GM18498 (cell line): ENCODE data around the gene C6orf132.

Experiments
- ATAC-seq: cut with Tn5 transposase; IDR thresholded peaks from one replicate; pipeline ENCODE4 v1.9.1; 2021; ENCODE audit warnings: mild to moderate bottlenecking, moderate library complexity; ENCODE audit not compliant: unreplicated experiment

The C6orf132 gene

DNA sequence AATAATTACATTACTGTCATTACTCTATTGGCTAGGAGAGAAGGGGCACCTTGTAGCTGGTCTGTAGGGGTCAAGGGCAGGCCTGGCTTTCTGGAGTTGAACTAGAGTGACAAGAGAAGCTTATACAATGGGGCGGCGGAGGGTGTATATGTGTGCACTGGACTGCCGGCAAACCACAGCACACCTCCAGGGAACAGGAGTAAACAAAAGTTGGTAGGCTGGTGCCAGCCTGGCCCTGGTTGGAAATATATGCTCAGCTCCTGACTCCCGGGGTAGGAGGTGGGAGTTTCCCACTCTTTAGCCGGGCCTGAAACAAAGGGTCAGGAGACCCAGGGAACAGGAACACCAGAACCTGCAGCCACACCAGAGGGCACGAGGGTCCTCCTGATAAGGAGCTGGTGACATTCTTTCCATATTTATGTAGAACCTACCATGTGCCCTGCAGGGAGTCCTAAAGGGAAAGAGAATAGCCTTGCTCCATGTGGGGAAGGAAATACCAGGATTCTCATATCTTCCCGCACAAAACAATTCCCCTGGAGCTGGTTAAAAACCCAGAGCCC is 5.1 kb downstream of the C6orf132 start:
- ATAC-seq = no peak

DNA sequence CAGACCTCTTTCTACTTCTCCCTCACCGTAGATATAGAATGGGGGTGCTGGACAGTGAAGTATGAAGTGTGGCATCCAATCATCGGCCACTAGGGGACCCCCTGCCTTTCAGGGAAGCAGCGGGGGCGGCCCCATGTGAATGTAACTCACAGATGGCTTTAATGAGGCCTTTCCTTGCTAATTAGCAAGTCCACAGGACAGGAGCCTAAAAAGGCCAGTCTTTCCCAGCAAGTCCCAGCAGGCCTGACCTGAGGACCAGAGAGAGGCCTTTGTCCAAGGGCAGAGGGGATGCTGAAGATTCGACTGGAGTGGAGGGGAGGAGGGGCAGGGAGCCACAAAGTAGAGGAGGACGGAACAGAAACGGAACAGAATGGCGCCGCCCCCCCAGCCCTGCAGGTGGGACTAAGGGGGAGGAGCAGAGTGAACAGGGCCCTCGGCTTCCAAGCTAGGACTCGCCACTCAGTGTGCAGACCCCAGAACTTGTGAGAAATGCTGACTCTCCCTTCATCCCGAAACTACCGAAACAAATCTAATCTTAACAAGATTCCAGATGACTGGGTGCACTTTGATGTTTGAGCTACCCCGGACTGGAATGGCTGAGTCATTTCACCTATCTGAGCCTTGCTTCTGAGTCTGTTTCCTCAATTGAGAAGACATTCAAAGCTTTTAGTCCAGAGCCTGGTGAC is 5.8 kb downstream of the C6orf132 start:
- no peak for ATAC-seq

GRCh38 chr6:42135722-42136121 is 6.7 kb downstream of the C6orf132 start:
- ATAC-seq = no peak

DNA sequence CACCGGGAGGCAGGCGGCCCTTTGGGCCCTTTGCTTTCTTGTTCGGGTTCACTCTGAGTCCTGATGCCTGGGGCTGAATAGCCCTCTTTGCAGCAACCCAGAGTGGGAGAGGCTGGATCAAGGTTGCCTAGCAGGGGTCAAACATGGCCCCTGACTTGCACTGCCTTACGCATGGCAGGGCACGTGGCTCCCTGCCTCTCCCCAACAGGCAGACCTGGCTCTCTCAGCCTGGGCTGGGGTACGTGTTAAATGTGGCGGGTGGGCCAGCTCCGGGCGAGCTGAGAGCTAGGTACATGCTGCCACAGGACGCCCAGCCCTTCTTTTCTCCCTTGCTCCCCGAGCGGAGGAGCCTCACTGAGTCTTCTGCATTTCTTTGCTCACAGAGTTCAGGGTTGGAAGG is 7.3 kb downstream of the C6orf132 start:
- no peak for ATAC-seq

DNA sequence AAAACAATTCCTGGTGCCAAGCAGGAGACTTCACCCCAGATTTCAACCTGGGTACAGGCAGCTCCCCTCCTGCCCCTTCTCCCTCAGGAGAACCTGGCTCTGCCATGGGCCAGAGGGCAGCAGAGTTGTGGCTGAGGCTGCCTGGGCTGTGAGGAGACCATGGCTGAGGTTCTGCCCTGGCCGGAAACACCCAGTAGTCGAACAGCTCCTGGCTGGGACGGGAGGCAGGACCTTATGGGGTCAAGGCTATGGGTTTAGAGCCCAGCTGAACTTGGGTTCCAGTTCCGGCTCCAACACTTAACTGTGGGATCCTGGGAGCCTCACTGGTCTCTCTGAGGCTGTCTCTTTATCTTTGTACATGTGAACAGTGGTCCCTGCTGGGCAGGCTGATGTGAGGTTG is 8.5 kb downstream of the C6orf132 start:
- no peak for ATAC-seq

DNA sequence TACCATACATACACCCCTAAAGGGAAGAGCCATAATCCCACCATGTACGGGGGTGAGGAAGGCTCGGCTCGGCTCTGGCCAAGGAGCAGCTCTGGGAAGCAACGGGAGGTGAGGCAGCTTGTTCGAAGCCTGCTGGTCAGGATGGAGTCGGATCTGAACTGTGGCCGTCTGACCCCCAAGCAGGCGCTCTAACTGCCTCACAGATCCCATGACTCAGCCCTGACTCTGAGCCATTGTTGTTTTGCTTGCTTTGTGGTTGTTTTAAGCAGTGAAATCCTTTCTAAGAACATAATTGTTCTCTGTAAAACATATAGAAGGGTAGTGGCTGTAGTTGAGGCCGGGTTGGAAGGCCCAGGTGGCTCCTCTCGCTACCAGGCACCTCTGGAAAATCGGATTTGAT is 10.9 kb downstream of the C6orf132 start:
- no peak for ATAC-seq

DNA sequence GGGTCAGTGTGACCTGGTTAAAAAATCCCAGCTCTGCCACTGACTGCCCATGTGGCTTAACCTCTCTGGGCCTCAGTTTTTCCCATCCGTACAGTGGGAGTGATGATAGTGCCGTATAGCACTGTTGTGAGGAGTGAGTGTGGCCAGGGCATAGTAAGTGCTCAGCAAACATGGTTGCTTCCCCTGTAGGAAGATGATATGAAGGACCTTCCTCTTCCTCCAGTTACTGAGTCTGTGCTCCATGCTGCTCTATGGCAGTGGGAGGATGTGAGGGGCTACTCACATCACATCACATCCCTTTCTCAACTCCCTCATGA is 13.1 kb downstream of the C6orf132 start:
- no peak for ATAC-seq

DNA sequence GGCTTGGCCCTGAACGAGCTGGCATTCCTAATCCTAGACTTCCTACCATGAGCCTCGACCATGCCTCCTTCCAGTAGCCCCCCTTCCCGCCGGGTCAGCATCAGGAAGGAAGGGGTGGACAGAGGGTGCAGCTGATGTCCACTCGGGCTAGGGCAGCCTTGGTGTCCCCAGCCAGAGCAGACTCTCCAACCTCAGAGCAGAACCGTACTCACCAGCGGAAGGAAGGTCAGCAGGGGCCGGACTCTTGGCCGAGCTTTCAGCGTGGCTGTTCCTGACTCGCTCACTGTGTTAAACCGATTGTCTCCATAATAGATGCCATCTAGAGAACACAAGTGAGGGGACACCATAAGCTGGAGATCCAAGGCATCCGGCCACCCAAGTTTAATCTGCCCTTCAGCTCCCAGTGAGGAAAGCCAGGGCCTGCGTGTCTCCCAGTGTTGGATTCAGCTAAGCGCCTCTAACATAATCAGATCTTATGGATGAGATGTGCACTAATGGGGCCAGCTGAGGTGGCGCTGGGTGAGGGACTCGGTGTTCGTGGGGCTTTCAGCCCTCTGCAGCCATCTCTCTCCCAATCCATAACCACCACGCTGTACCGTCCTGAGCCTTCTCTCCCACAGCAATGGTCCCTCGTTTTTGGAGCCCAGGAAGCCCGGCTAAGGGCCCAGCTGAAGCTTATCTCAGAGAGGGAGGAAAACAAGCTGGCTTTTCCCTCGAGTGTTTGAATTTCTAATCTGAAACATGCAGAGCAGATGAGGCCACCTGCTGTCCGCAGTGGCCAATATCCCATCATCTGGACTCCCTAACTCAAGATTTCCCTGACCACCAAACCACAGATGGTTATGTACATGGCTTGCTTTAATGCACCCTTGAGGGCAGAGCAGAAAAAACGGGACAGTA is 13.7 kb downstream of the C6orf132 start:
- no peak for ATAC-seq

GRCh38 chr6:42125663-42126062 is 16.8 kb downstream of the C6orf132 start:
- no peak for ATAC-seq

- no peak for ATAC-seq
These were observed 17.2 kb downstream of the C6orf132 start for GRCh38 chr6:42125231-42125630.

DNA sequence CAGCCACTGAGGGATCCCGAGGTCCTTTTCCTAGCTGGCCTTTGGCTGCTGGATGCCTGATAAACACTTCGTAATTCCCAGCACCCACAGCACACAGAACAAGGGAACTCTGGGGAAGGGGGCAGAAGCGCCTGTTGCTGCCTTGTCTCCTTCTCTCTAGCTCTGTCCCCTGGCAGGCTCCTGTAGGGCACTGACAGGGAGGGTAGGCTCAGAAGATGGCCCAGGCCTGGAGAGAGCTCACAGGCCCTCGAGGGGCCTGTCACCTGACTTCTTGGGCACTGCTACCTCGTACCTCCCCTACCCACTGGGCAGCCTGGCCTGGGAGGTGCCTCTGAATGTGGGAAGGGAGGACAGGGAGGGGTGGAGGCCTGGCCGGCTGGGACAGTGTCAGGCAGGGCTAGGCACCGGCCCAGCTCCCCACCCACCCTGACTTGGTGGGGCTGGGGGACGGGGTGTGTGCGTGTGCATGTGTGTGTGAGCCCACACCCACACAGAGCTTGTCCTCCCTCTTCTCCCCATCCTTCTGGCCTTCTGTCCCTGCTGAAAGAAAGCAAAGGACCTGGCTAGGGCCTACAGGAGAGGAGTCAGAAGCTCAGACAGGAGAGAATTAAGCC is 18.1 kb downstream of the C6orf132 start:
- ATAC-seq = no peak

GRCh38 chr6:42123379-42124103 is 18.9 kb downstream of the C6orf132 start:
- ATAC-seq = no peak

DNA sequence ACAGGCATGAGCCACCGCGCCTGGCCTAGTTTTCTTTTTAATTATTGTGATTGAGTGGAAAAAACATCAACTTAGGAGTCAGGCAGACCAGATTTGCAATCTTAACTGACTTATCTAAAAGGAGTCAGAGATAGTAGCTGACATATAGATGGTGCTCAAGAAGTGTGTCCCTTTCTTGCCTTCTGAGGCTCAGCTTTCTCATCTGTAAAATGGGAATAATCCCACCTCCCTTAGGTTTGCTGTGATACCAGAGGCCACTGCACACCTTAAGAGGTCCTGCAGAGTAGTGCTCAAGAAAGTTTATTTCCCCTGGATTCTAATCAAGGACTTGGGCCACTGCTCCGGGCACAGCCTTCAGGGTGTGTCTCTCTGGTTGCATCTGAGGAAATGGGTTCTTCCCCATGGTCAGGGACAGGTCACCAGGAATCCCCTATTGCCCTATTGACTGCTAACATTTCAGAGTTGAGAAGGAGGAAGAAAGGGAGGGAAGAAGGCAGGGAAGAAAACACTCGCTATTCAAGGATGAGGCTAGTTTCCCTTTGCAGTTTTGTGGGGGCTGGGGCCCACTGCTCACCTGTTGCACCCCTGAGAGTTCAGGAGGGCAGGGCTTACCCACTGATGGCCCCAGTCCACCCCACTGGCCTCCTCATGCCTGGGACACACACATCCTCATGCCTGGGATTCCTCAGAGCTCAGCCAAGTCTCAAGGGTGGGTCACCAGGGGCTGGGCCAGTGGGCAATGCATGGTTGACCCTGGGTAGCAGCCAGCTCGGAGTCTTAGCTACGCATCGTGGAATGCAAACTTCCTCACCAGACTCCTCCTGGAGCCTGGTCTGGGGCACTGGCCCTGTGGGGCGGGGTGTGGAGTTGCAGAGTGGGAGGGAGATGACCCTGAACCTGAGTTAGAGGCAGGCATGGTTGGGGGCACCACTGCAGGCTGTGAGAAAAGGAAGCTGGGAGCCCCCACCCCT is 21.2 kb downstream of the C6orf132 start:
- no peak for ATAC-seq

- ATAC-seq = no peak
These were observed 24.0 kb downstream of the C6orf132 start for GRCh38 chr6:42118162-42119001.

- ATAC-seq = no peak
These were observed 24.6 kb downstream of the C6orf132 start for GRCh38 chr6:42117843-42118161.

DNA sequence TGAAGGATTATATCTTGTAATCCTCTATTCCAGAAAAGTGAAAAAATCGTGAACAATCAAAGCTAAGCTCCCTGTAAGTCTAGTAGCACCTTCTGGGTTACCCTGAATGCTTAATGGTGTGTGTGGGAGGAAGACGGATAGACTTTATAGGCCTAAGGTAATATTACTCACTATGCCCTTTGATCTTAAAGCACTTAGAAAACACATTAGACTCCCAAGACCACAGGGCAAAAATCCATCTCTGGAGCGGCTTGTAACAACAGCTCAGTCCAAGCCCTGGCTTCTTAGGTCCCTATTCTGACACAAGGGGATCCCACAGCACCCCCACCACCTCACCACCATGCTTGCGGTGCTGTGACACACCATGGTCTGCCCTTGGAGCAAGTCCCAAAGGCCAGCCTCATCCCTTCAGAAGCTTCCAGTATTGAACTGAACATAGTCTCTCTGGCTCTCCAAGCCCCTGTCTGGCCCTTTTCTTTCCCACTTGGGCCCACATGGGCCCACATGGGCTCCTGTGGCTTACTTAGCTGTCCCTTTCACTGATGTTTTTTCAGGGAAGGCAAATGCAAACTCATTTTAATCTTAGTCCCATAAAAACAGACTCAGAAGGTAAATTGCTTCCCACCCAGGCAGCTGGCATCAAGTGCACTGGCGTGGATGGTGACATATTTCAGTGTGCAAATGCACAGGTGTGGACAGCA is 28.3 kb downstream of the C6orf132 start:
- ATAC-seq = no peak

DNA sequence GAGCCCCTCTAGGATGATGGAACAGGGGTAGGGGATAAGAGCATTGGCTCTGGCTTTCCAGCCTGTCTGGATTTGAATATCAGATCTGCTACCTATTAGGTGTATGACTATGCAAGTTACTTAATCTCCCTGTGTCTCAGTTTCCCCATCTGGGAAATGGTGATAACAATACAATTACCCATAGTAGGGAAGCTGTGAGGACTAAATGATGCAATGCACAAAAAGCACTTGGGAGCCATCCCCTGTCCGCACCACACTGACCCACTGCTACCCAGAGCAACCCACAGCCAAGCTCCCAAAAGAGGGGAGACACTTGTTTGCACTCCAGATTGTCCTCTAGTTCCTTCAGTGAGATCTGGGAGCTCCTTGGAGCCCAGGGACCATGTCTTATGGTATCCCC is 30.1 kb downstream of the C6orf132 start:
- no peak for ATAC-seq

DNA sequence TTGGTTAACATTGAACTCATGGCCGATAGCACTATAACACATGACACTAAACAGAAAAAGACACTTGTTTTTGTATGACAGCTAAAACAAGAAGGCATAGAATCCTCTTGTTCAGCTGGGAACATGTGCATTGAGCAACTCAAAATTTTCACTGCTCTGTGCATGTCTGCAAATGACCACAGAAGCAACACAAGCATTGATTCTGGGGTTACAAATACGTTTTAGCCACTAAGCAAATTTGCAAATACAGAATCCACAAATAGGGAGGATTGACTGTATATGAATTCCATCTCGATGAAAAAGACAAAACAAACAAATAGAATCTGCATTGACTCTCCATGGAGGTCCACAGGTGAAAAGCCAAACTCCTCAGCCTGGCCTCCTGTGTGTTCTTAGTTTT is 31.7 kb downstream of the C6orf132 start:
- no peak for ATAC-seq

DNA sequence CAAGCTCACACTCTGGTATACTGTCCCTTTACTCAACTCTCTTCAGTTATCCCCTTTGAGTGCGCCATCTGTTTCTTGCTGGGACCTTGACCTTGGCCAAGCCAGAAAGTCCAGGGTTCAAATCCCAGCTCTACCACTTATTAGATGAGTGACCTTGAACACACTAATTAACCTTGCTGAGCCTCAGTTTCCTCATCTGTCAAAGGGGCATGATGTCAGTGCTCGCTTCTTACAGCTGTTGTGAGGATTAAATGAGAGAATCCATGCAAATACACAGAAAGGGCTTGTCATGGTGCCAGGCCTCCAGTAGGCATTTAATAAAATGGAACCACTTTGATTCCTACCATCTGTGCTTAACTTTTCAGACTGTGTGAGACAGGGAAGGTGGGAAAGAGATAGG is 34.3 kb downstream of the C6orf132 start:
- no peak for ATAC-seq
